Measurements from ENCODE around the gene GAS6.
"Not testable (repeated sequence)": the region's sequence is repeated elsewhere in the genome, so short reads cannot be mapped to it uniquely, and the experiment has no call there.

Gene GAS6

DNA sequence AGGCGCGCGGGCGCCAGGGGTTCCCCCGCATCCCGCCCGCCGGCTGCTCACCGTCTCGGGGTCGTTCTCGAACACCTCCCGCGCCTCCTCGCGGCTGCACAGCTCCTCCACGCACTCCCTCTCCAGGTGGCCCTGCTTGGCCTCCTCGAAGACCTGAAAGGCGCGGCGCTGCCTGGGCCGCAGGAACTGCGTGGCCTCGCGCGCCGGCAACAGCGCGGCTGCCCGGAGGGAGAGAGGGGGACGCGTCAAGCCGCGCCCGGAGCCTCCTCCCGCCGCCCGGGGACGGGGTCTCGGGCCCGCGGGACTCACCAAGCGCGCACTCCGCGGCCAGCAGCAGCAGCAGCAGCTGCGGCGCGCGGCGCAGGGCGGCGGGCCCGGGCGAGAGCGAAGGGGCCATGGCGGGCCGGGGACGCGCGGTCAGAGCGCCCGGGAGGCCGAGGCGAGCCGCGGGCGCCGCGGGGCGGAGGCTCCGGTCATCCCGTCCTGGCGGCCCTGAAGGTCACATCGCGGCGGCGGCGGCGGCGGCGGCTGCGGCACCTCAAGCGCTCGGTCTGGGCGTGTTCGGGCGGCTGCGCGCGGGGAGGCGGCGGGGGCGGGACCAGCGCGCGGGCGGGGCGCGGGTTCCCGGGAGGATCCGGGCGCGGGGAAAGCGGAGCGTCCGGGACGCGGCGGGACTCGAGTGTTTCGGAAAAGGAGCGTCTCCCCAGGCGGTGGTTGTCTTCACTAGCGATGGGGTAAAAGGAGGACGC is at the start of gene GAS6:
Gene GAS6 (minus strand): TSS at position 553 of the 749 bp plus-strand sequence. CDS start 156 bp downstream, at position 397.
- peak; percentile 24 for DNase-seq (ENCODE audit: insufficient read length, low spot score)

DNA sequence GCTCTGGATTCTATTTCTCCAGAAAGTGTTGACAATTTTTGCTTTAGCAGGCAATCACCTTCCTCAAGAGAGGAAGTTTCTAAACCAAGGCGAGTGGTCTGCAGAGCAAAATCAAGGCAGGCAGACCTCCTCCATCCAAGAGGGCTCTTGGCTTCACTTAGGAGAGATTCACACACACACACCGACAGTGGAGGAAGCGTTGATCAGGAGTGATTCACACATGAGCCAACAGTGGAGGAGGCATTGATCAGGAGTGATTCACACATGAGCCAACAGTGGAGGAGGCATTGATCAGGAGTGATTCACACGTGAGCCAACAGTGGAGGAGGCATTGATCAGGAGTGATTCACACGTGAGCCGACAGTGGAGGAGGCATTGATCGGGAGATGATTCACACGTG is 49.5 kb upstream of the GAS6 start:
- FAIRE-seq; DNase-seq (ENCODE audit: insufficient read length, low spot score): not testable (repeated sequence)

More for the DNA sequence above, at the start of gene GAS6:
- no peak for FAIRE-seq

DNA sequence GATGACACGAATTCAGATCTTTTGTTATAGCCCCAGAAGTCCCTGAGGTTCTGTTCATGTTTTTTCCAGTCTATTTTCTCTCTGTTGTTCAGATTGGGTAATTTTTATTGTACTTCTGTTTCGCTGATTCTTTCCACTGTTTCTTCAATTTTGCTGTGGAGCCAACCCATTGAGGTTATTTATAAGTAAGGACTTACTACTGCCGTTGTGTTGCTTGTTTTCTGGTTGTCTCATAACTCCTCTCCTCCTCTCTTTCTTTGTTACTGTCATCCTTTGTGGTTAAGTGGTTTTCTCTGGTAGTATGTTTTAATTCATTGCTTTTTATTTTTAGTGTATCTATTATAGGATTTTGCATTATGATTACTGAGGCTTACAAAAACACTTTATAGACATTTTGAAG is 48.7 kb upstream of the GAS6 start:
- FAIRE-seq (no peak), DNase-seq (ENCODE audit: insufficient read length, low spot score) (no peak)

DNA sequence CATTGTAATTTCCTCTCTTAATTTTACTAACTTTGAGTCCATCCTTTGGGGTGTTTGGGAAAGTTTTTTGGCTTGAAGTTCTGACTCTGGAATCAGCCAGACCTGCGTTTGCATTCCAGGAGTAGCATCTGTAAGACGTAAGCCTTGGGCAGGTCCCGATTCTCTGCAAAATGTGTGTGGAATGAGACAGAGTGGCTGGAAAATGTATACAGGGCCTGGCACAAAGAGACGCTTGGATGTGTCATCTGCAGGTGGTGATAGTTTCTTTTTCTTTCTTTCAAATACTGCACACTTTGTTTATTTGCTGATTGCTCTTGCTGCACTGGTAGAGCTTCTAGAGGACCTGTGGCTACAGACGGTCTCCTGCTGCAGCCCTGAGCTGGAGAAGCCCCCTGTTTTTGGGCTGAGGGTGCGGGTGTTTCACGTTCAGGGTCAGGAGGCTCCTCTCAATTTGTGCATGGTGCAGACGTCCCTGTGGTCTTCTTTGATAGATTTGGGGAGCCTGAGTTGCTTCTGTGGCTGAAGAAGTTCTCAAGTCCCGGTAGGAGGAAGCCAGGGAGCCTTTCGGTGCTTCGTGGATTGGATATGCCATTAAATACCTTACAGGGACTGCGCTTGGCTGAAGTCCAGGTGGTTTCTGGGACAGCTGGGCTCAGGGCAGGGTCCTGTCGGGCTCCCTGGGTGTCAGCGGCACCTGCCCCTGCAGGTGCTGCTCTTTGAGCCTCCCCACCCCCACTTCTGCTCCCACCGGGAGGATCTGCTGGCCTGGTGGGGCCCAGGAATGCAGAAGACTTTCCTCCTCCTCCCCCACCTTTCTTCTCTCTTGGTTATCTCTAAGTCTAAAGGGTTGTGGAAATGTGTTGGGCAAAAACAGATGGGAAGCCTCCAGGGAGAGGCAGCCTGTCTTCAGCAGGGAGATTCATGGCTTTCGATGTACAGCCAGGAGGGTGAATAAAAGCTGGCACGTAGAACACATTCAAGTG is 44.0 kb upstream of the GAS6 start:
- FAIRE-seq (no peak), DNase-seq (ENCODE audit: insufficient read length, low spot score) (peak; percentile 45)

DNA sequence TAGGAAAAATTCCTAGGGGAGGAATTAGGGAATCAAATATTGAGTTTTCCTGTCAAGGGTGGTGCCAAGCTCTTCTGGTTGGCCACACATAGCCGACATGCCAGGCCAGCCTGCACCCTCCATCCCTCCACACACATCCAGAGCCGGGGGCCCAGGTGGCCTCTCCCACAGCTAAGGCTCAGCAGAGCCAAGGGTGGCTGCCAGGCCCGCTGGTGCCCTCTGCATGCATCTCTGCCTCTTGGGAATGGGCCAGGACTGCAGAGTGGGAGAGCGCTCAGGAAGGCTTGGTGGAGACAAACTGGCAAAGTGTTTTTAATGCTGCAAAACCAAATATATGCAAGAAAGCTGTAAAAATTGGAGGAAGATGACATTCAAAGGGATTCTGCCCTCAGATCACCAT is 42.7 kb upstream of the GAS6 start:
- DNase-seq (ENCODE audit: insufficient read length, low spot score): no peak
- no peak for FAIRE-seq

DNA sequence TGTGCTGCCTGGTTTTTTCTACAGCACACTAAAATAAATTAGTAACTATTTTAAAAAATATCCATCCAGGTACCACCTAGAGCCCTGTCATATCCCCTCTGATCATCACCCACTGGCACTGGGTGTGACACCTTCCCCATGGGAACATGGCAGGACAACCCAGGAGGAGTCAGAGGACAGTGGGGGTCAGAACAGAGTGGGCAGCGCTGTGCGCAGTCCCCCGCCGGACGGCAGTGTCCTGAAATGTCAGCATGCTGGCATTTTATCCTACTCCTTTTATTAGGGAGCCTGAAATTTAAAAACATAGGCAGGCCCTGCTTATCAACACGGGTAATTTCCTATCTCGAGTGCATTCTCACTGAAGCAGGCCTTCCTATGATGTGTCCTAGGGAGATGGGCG is 42.1 kb upstream of the GAS6 start:
- DNase-seq (ENCODE audit: insufficient read length, low spot score) (no peak), FAIRE-seq (no peak)

DNA sequence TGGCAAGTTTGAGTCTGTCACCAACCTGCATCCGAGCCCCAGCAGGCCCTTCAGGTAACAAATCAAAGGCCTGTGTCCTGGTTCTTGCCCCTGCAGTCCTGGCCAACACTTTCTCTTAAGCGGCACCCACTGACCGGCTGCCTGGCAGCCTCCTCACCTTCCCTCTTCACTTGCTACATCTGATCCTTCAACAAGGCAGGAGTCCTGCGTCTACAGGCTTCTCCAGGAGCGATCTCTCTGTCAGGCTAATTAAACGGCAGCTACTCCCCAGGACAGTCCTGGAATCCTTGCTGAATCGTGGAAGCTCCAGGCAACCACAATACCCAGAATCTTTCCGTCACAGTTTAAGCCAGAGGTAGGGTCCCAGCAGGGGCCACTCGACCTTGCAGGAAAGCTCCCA is 41.1 kb upstream of the GAS6 start:
- DNase-seq (ENCODE audit: insufficient read length, low spot score): no peak

DNA sequence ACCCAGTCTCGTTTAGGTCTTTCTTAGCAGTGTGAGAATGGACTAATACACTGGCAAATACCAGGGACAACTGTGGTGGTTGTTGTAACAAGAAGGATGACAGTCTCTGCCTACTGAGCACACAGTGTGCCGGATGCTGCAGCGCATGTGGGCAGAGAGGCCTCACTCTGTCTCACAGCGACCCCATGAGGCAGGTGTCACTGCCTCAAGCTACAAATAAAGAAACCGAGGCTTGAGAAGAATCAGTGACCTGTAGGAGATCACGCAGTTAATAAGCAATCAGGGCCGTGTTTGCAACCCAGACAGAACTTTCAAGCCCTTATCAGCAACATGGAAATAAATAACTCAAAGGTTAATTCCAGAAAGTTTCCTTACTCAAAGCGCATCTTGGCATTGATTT is 40.5 kb upstream of the GAS6 start:
- no peak for DNase-seq (ENCODE audit: insufficient read length, low spot score)
- no peak for FAIRE-seq

More for the DNA sequence above, 41.1 kb upstream of the GAS6 start:
- FAIRE-seq: no peak

DNA sequence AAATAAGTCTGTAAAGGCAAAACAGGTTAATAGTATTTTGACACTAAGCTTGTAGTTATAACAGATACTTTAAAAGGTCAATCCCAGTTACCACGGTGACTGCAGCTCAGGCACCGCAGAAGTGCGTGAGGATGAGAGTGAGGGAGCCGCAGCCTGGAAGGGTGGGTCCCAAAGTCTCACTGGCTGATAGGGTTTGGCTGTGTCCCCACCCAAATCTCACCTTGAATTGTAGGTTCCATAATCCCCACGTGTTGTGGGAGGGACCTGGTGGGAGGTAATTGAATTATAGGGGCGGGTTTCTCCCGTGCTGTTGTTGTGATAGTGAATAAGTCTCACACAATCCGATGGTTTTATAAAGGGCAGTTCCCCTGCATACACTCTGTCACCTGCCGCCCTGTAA is 40.0 kb upstream of the GAS6 start:
- FAIRE-seq (no peak), DNase-seq (ENCODE audit: insufficient read length, low spot score) (no peak)

DNA sequence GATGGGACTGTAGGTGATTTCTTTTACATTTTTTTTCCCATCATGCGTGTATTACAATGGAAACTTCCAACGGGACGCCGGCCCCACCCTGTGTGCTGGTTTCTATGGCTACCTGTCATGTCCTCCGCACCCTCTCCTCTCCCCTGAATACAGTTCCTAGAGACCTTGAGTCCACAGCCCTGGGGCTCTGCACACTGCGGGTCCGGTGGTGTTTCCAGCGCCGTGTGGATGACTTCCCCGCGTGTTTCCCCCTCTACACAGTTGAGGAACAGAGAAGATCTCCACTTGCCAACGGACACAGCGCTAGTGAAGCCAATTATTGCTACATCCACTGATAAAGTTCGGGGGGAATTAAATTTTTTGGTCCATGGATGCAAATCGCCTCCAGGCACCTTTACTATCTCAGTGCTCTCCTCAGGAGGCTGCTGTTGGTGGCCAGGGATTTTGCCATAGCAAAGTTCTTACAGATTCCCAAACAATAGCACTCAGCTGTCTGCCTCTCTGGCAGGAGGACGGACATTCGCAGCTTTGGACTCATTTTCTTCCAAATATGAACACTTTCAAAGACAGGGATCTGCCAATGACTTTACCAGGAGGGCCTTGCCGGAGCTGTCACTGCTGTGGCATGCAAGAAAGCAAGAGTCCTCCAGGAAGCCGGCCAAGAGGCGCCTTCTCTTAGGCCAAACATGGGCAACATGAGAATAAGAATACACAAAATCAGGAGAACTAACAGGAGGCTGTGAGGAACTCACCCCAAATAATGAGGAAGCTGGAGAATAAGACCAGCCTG is 39.3 kb upstream of the GAS6 start:
- FAIRE-seq (no peak), DNase-seq (ENCODE audit: insufficient read length, low spot score) (no peak)

DNA sequence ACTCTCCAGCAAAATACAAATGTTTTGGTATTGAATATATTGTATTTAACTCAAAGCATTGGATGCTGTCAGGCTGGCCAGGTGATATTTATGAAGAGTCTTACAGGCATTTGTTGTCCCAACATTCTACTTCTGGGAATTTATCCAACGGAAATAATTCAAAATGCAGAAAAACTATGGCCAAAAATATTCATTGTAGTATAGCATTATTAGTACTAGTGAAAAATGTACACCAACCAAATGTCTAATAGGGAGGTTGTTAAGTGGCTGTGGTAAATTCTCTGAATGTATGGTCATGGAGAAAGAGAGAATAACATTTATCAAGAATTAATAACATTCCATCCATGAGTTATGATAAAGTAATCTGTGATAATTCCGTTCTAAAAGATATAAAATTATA is 38.6 kb upstream of the GAS6 start:
- no peak for DNase-seq (ENCODE audit: insufficient read length, low spot score)
- no peak for FAIRE-seq

DNA sequence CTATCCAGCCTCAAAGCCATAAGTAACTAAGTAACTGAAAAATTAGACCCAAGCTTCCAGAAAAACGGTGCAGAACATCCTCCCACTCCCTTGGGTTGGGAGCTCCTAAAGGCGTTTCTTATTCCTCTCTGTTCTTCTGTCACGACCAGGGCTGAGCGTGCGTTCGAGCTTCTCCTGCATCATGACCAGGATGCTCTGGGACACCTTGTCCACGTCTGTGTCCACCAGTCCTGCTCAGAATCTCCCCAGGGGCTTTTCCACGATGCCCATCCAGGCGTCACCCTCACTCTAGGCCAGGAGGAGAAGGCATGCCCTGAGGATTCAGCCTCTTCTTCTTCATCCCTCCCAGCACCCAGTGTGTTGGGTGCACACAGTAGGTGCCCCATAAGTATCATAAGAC is 37.8 kb upstream of the GAS6 start:
- no peak for DNase-seq (ENCODE audit: insufficient read length, low spot score)
- no peak for FAIRE-seq

DNA sequence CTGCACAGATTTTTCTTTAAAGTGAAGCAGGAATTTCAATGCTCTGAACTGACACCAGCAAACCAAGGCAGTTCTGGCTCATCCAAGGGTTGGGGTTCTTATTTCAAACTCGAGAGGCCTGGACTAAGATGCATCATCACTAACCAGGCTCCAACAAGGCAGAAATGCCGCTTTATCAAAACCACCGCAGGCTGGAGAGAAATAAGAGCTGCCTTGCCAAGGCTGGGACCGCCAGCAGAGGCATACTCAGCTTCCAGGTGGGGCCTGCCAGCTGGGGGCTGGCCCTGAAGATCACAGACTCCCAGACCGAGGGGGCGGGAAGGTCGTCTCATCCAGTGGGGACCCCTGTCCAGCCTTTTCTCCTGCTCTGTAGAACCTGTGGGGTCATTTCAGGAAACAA is 37.4 kb upstream of the GAS6 start:
- no peak for DNase-seq (ENCODE audit: insufficient read length, low spot score)
- FAIRE-seq: no peak

DNA sequence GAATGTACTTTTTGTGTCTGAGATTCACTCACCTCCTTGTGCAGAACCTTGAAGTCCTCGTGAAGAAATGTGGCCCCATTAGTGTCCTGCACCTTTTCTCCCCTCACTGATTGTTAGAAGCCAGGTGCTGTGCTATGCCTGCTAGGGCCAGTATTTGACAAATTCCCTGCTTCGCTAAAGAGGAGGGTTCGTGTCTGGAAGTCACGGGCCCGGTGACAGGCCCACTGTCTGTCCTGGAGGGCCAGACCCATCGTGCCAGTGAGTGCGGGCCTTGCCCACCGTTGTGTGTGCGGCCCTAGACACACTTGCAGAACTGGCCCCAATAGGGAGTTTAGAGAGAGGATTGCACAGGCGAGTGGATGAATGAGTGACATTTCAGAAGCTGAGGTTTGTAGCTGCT is 36.8 kb upstream of the GAS6 start:
- FAIRE-seq (no peak), DNase-seq (ENCODE audit: insufficient read length, low spot score) (no peak)

DNA sequence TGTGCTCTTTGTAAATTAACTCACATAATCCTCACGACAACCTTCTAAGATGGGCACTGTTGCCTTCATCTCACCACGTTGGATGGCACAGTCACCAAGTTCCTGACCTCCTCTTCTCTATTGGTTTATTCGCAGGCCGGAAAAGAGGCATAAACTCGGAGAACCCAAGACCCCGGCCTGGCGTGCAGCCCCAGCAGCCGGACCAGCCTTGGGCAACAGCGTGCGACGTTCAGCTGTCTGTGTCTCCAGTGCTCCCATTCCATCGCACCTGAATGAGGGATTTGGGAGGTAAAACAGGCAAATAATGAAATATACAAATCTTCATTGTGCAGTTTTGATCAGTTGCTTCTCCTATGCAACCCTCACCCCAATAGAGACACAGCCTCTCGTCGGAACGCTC is 34.5 kb upstream of the GAS6 start:
- no peak for DNase-seq (ENCODE audit: insufficient read length, low spot score)
- no peak for FAIRE-seq

DNA sequence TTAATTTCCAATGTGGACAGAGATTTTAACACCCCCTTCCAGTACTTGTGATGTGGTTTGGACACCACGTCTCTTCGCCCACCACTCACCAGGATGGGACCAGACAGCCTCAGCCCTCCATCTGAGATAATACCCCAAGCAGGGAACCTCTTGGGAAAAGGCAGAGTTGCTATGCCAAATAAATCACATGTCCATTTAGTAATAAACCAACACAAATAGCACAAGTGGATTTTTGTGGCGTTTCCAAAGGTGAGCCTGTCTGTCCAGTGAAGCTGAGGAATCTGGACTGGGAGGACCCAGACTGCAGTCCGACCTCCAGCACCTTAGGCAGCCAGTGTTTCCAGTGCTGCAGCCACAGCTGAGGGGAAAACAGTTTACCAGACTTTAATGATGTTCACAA is 34.1 kb upstream of the GAS6 start:
- DNase-seq (ENCODE audit: insufficient read length, low spot score): no peak
- no peak for FAIRE-seq

DNA sequence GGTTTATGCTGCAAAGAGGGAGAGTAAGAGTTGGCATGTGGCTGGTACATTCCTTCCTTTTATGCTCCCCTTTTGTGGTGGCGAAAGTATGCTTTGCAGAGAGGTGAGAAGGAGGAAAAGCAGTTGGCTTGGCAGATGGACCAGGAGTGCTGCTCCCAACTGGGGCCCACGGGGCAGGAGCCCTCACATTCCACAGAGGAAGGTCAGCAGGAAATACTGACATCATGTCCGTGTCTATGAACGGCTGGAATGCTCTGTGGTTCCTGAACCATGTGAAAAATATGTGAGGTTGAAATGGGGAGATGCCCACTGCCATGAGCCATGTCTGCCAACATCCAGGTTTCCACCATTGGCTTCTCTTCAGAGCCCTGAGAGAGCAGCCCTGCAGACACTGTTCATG is 33.3 kb upstream of the GAS6 start:
- DNase-seq (ENCODE audit: insufficient read length, low spot score): peak; percentile 75
- FAIRE-seq: peak; percentile 93

DNA sequence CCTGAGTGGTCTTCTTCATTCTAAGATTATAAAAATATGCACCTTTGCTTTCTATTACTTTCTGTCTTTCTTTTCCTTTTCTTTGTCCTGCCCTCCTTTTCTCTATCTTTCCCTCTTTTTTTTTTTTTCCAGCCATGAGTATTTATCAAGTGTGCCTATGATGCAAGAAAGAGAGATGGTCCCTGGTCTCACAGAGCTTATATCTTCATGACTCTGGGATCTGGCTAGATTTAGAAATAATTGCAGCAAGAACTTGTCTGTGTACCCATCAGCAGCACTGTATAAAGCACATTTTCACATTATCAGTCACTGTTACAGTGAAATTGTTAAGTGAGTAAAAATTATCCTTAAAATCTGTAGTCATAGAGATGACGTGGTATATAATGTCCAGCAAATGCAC is 31.6 kb upstream of the GAS6 start:
- DNase-seq (ENCODE audit: insufficient read length, low spot score) (no peak), FAIRE-seq (no peak)

DNA sequence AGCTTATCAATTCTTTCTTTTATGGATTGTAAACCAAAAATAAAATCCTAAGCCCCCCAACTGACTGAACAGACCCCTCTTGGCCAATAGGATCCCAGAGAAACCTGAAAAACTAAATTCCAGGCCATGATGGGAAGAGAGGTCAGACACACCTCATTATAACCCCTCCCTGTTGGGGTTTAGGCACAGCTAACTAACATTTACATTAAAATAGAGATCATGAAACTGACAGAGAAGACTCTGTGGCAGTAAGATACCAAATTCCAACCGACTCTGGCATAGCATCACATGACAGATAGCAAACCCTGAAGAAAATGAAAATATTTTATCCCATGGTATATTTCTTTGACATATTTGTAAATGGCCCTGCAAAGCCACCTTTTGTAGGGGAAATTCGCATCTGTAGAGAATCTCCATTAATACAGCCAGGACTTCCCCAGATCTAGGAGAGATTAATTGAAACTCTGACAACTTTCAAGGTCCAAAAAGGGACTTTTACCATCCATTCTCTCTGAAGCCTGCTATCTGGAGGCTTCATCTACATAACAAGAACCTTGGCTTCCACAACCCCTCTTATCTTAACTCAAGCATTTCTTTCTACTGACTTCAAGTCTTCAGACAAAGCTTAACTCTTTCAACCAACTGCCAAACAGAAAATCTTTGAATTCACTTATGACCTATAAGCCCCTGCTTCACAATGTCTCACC is 27.1 kb upstream of the GAS6 start:
- FAIRE-seq (no peak), DNase-seq (ENCODE audit: insufficient read length, low spot score) (no peak)

DNA sequence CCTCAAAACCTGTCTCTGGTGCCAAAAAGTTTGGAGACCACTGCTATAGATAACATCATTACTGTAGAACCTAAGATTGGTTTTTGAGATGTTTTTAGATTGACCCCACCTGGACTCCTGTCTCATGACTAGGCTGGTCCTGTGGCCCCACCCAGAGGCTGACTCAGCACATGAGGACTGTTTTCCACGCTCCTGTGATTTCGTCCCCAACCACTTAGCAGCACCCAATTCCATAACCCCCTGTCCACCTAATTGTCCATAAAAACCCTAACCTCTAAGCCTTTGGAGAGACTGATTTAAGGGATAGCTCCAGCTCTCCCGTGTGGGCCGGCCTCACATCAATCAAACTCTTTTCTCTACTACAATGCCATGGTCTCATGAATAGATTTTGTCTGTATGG is 25.6 kb upstream of the GAS6 start:
- no peak for DNase-seq (ENCODE audit: insufficient read length, low spot score)
- FAIRE-seq: no peak

Data from HTR-8/SVneo (cell line).